ENCODE results near the gene PFKP. TPM values are rescaled to one million over a fixed set of nuclear protein-coding genes. Genes with fewer than 3 reads are reported as not detected.

PFKP gene
- total RNA-seq, 1 donor from 2014 or later: 23.5 TPM

GRCh38 chr10:3178042-3178441 is 110.7 kb downstream of the PFKP start:
- H3K9me3 ChIP-seq: no peaks in the 10 kb centered on the region
- DNase-seq: no peak
- H3K27me3 ChIP-seq (ENCODE audit: low read depth): no peaks in the 10 kb centered on the region
- intact Hi-C loops (cut with DNase I): no loop called here
- no peak overlapping the region for H3K4me3 ChIP-seq
- no peak for ATAC-seq
- TF ChIP-seq CTCF (IDR thresholded peaks at IDR 0.05): no peak
- no peak overlapping the region for H3K27ac ChIP-seq
- H3K4me1 ChIP-seq: no peaks in the 10 kb centered on the region
- no peaks in the 10 kb centered on the region for H3K36me3 ChIP-seq

GRCh38 chr10:3179174-3179573 is 111.8 kb downstream of the PFKP start:
- TF ChIP-seq CTCF (IDR thresholded peaks at IDR 0.05): no peak
- intact Hi-C loops (cut with DNase I): no loop called here
- H3K27me3 ChIP-seq (ENCODE audit: low read depth): no peaks in the 10 kb centered on the region

GRCh38 chr10:3180355-3181025 is 113.1 kb downstream of the PFKP start:
- Histone ChIP-seq H3K36me3 (no peaks in the 10 kb centered on the region), H3K4me3 (no peak overlapping the region), H3K4me1 (no peaks in the 10 kb centered on the region), H3K9me3 (no peaks in the 10 kb centered on the region), H3K27ac (no peak overlapping the region), H3K27me3 (ENCODE audit: low read depth) (no peaks in the 10 kb centered on the region)
- DNase-seq (no peak), ATAC-seq (no peak)
- intact Hi-C loops (cut with DNase I): no loop called here
- no peak for TF ChIP-seq CTCF (IDR thresholded peaks at IDR 0.05)

More at GRCh38 chr10:3179174-3179573, 111.8 kb downstream of the PFKP start:
- no peaks in the 10 kb centered on the region for H3K9me3 ChIP-seq
- H3K4me3 ChIP-seq: no peak overlapping the region
- ATAC-seq: no peak
- H3K27ac ChIP-seq: no peak overlapping the region
- H3K4me1 ChIP-seq: no peaks in the 10 kb centered on the region
- no peaks in the 10 kb centered on the region for H3K36me3 ChIP-seq
- no peak for DNase-seq

GRCh38 chr10:3185386-3185785 is 118.0 kb downstream of the PFKP start:
- intact Hi-C loops (cut with DNase I): no loop called here
- ATAC-seq (peak in 1 of 2 donors; percentile 27), DNase-seq (no peak)
- H3K4me1 ChIP-seq: no peaks in the 10 kb centered on the region
- no peaks in the 10 kb centered on the region for H3K27me3 ChIP-seq (ENCODE audit: low read depth)
- TF ChIP-seq CTCF (IDR thresholded peaks at IDR 0.05): no peak
- H3K36me3 ChIP-seq: no peaks in the 10 kb centered on the region
- no peak overlapping the region for H3K4me3 ChIP-seq
- H3K9me3 ChIP-seq: no peaks in the 10 kb centered on the region
- no peak overlapping the region for H3K27ac ChIP-seq

GRCh38 chr10:3186368-3186767 is 119.0 kb downstream of the PFKP start:
- Histone ChIP-seq H3K27ac (no peak overlapping the region), H3K9me3 (no peaks in the 10 kb centered on the region), H3K4me1 (no peaks in the 10 kb centered on the region), H3K27me3 (ENCODE audit: low read depth) (no peaks in the 10 kb centered on the region), H3K36me3 (no peaks in the 10 kb centered on the region), H3K4me3 (no peak overlapping the region)
- intact Hi-C loops (cut with DNase I): no loop called here
- ATAC-seq (no peak), DNase-seq (no peak)
- no peak for TF ChIP-seq CTCF (IDR thresholded peaks at IDR 0.05)

Other genes starting within 250 kb of the PFKP start
- 60.2 TPM for gene PITRM1, start 105.2 kb downstream of the PFKP start, total RNA-seq

Measured in lower lobe of right lung (tissue), 2 donors.